HEK293 (cell line): ENCODE measurements around the gene BCKDHA.

Source experiments
- CTCF ChIA-PET: fragments of 350-600 bp; formaldehyde crosslinking; extraction: SDS; loops from one replicate; lab custom pipeline; 2021; ENCODE audit warnings: antibody characterized with exemption; lab: Yijun Ruan, JAX
- POLR2A ChIA-PET: fragments of 300-600 bp; formaldehyde crosslinking; extraction: SDS; loops from one replicate; lab custom pipeline; 2020; ENCODE audit warnings: antibody characterized with exemption, inconsistent platforms; lab: Yijun Ruan, JAX
- H3K27ac ChIP-seq: fragments of 200-500 bp; sonication (Bioruptor generic); 2 replicates; pipeline ENCODE4 v1.5.1; 2014; ENCODE audit warnings: low read depth, low read length, control low read depth, inconsistent platforms; ENCODE audit errors: extremely low read depth
- H3K36me3 ChIP-seq, 2 experiments: fragments of 200-500 bp in 1 of 2; sonication (Bioruptor generic) in 1 of 2; 1 replicate in 1 of 2; 2 replicates in 1 of 2; pipeline ENCODE4 v1.5.1; 2014 to 2017; ENCODE audit warnings: inconsistent platforms in 2 of 2, low read length in 2 of 2; ENCODE audit not compliant: control insufficient read depth in 2 of 2, insufficient read depth in 1 of 2
- H3K4me1 ChIP-seq: fragments of 200-500 bp; sonication (Bioruptor generic); 2 replicates; pipeline ENCODE4 v1.5.1; 2014; ENCODE audit warnings: mild to moderate bottlenecking, low read length, inconsistent platforms; ENCODE audit not compliant: control insufficient read depth, insufficient read depth
- H3K4me3 ChIP-seq: 2 replicates; pipeline ENCODE4 v1.5.1; 2011; ENCODE audit warnings: low read depth, mild to moderate bottlenecking, control low read depth, low read length, moderate library complexity
- H3K9me3 ChIP-seq: fragments of 200-500 bp; sonication (Bioruptor generic); 2 replicates; pipeline ENCODE4 v1.5.1; 2014; ENCODE audit warnings: low read depth, low read length, inconsistent platforms; ENCODE audit not compliant: control insufficient read depth, insufficient read depth
- IKZF3 ChIP-seq: fragments of 450-650 bp; IDR thresholded peaks from 2 replicates; pipeline ENCODE4 v1.5.0; 2018; ENCODE audit warnings: missing biosample characterization, mild to moderate bottlenecking, missing genetic modification characterization, moderate library complexity
- KLF10 ChIP-seq: fragments of 450-650 bp; IDR thresholded peaks from 2 replicates; pipeline ENCODE4 v1.5.1; 2018; ENCODE audit warnings: missing biosample characterization, mild to moderate bottlenecking, missing genetic modification characterization
- KLF16 ChIP-seq: fragments of 450-650 bp; formaldehyde crosslinking; IDR thresholded peaks from 2 replicates; pipeline ENCODE4 v1.5.1; 2017; ENCODE audit warnings: missing biosample characterization, missing genetic modification characterization
- KLF7 ChIP-seq: fragments of 450-650 bp; formaldehyde crosslinking; IDR thresholded peaks from 2 replicates; pipeline ENCODE4 v1.5.1; 2016; ENCODE audit warnings: missing biosample characterization, missing genetic modification characterization, borderline replicate concordance
- MZF1 ChIP-seq: fragments of 450-650 bp; formaldehyde crosslinking; IDR thresholded peaks from 2 replicates; pipeline ENCODE4 v1.5.1; 2017; ENCODE audit warnings: missing biosample characterization, missing genetic modification characterization, borderline replicate concordance
- OVOL3 ChIP-seq: fragments of 450-650 bp; formaldehyde crosslinking; IDR thresholded peaks from 2 replicates; pipeline ENCODE4 v1.5.1; 2016; ENCODE audit warnings: missing biosample characterization, missing genetic modification characterization
- ZBTB48 ChIP-seq: fragments of 450-650 bp; formaldehyde crosslinking; IDR thresholded peaks from 2 replicates; pipeline ENCODE4 v1.5.1; 2016; ENCODE audit warnings: missing biosample characterization, missing genetic modification characterization
- ZFHX2 ChIP-seq: fragments of 450-650 bp; formaldehyde crosslinking; conservative IDR thresholded peaks from 2 replicates; pipeline ENCODE4 v1.5.1; 2016; ENCODE audit warnings: missing biosample characterization, missing genetic modification characterization
- ZNF132 ChIP-seq: fragments of 450-650 bp; formaldehyde crosslinking; IDR thresholded peaks from 2 replicates; pipeline ENCODE4 v1.5.1; 2017; ENCODE audit warnings: missing biosample characterization, missing genetic modification characterization, borderline replicate concordance
- ZNF133 ChIP-seq: fragments of 450-650 bp; formaldehyde crosslinking; IDR thresholded peaks from 2 replicates; pipeline ENCODE4 v1.5.1; 2016; ENCODE audit warnings: missing biosample characterization, missing genetic modification characterization
- ZNF24 ChIP-seq: fragments of 450-650 bp; formaldehyde crosslinking; IDR thresholded peaks from 2 replicates; pipeline ENCODE4 v1.5.1; 2016; ENCODE audit warnings: missing biosample characterization, missing genetic modification characterization
- ZNF248 ChIP-seq: fragments of 450-650 bp; formaldehyde crosslinking; IDR thresholded peaks from 2 replicates; pipeline ENCODE4 v1.5.1; 2017; ENCODE audit warnings: missing biosample characterization, missing genetic modification characterization
- ZNF324 ChIP-seq: fragments of 450-650 bp; formaldehyde crosslinking; IDR thresholded peaks from 2 replicates; pipeline ENCODE4 v1.5.1; 2016; ENCODE audit warnings: missing biosample characterization, missing genetic modification characterization
- ZNF354C ChIP-seq: fragments of 450-650 bp; formaldehyde crosslinking; IDR thresholded peaks from 2 replicates; pipeline ENCODE4 v1.5.1; 2016; ENCODE audit warnings: missing biosample characterization, missing genetic modification characterization, low read depth, borderline replicate concordance
- ZNF433 ChIP-seq: fragments of 450-650 bp; formaldehyde crosslinking; IDR thresholded peaks from 2 replicates; pipeline ENCODE4 v1.5.1; 2016; ENCODE audit warnings: missing biosample characterization, missing genetic modification characterization, low read depth
- ZNF529 ChIP-seq: fragments of 450-650 bp; formaldehyde crosslinking; IDR thresholded peaks from 2 replicates; pipeline ENCODE4 v1.5.1; 2017; ENCODE audit warnings: missing genetic modification characterization, missing biosample characterization; ENCODE audit not compliant: insufficient replicate concordance
- ZNF600 ChIP-seq: fragments of 450-650 bp; formaldehyde crosslinking; IDR thresholded peaks from 2 replicates; pipeline ENCODE4 v1.5.1; 2016; ENCODE audit warnings: missing biosample characterization, missing genetic modification characterization
- ZNF624 ChIP-seq: fragments of 450-650 bp; formaldehyde crosslinking; IDR thresholded peaks from 2 replicates; pipeline ENCODE4 v1.5.1; 2017; ENCODE audit warnings: missing biosample characterization, missing genetic modification characterization
- ZNF843 ChIP-seq: fragments of 450-650 bp; formaldehyde crosslinking; IDR thresholded peaks from 2 replicates; pipeline ENCODE4 v1.5.1; 2016; ENCODE audit warnings: missing biosample characterization, missing genetic modification characterization
- ZSCAN23 ChIP-seq: fragments of 450-650 bp; formaldehyde crosslinking; IDR thresholded peaks from 2 replicates; pipeline ENCODE4 v1.5.1; 2016; ENCODE audit warnings: missing biosample characterization, missing genetic modification characterization
- TF ChIP-seq, protein P1 (sequence below): fragments of 450-650 bp; formaldehyde crosslinking; IDR thresholded peaks from 2 replicates; pipeline ENCODE4 v1.5.1; 2016; ENCODE audit warnings: missing biosample characterization, missing genetic modification characterization
- TF ChIP-seq, protein P2 (sequence below): fragments of 450-650 bp; formaldehyde crosslinking; IDR thresholded peaks from 2 replicates; pipeline ENCODE4 v1.5.1; 2016; ENCODE audit warnings: missing biosample characterization, missing genetic modification characterization
- TF ChIP-seq, protein P3 (sequence below): fragments of 450-650 bp; formaldehyde crosslinking; IDR thresholded peaks from 2 replicates; pipeline ENCODE4 v1.5.1; 2017; ENCODE audit warnings: missing biosample characterization, missing genetic modification characterization
- TF ChIP-seq, protein P4 (sequence below): fragments of 450-650 bp; formaldehyde crosslinking; IDR thresholded peaks from 2 replicates; pipeline ENCODE4 v1.5.1; 2016; ENCODE audit warnings: missing biosample characterization, missing genetic modification characterization, borderline replicate concordance
- TF ChIP-seq, protein P5 (sequence below): fragments of 450-650 bp; formaldehyde crosslinking; IDR thresholded peaks from 2 replicates; pipeline ENCODE4 v1.5.1; 2017; ENCODE audit warnings: missing biosample characterization, missing genetic modification characterization
- TF ChIP-seq, protein P6 (sequence below): fragments of 450-650 bp; formaldehyde crosslinking; IDR thresholded peaks from 2 replicates; pipeline ENCODE4; 2016; ENCODE audit warnings: missing biosample characterization, missing genetic modification characterization
- TF ChIP-seq, protein P7 (sequence below): fragments of 450-650 bp; formaldehyde crosslinking; IDR thresholded peaks from 2 replicates; pipeline ENCODE4 v1.5.1; 2016; ENCODE audit warnings: missing biosample characterization, missing genetic modification characterization

Gene BCKDHA

DNA sequence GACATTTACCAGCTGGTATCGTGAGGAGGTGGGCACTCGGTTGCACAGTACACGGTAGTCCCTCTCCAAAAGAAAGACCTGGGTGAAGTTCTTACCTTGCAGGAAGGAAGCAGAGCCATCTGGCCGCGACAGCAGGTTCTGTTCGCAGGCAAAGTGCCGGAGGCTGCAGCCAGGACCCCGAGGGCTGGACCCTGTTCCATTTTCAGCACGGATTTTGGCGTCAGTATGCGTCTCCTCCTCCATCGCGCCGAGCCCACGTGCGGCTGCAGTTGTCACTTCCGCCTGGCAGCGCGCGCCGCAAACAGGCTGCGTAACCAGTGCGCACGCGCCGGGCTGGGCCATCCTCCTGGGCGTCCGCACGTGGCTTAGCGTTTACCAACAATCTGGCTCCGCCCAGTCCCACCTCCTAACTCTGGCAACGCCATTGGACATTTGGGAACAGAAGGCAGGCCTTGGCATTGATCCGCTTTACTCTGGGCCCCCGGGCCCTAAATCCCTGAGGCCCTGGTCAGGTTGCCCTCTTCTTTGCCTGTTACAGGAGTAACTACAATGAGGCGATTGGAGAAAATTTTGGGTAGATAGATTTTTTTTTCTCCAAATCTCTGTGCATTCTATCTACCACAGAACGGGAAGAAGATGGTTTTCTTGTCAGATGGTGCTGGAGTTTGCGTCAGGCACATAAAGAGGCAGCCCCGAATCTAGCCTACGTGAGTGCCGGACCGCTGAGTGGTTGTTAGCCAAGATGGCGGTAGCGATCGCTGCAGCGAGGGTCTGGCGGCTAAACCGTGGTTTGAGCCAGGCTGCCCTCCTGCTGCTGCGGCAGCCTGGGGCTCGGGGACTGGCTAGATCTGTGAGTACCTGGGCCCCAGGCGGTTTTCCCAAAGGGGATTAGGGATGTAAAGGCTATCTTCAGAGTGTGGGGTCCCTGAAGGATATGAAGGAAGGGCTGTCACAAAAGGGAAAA is at the start of gene BCKDHA, which contains the start of gene EXOSC5:
Gene BCKDHA (plus strand): TSS at position 733 of the 964 bp plus-strand sequence. CDS start 10 bp downstream, at position 743.
Gene EXOSC5 (minus strand): TSS at position 274 of the 964 bp plus-strand sequence. CDS start 31 bp downstream, at position 243.
- ChIA-PET CTCF (interaction anchor here (0.8 to 1.6 kb wide), 3 partner anchors 11 to 245 kb away, joined by 3 to 9 read pairs (median 5); no protein-coding TSS in a partner anchor), POLR2A (interaction anchor here (1.9 kb wide), 1 partner anchor 34 kb away, joined by 8 read pairs; the partner anchor contains the start of gene B9D2)
- H3K9me3 ChIP-seq: no peaks in the 10 kb centered on the region
- peak within 1 kb of the TSS; percentile 91 for H3K27ac ChIP-seq
- H3K4me3 ChIP-seq: peak within 1 kb of the TSS; percentile 79
- H3K4me1 ChIP-seq: peaks cover 11% of the 10 kb centered on the region; the same call in 1 of the 2 replicates
- peaks cover 0 to 9% of the 10 kb centered on the region in 2 experiments; a peak in 1 of 3 replicates for H3K36me3 ChIP-seq
- TF ChIP-seq, protein P1, sequence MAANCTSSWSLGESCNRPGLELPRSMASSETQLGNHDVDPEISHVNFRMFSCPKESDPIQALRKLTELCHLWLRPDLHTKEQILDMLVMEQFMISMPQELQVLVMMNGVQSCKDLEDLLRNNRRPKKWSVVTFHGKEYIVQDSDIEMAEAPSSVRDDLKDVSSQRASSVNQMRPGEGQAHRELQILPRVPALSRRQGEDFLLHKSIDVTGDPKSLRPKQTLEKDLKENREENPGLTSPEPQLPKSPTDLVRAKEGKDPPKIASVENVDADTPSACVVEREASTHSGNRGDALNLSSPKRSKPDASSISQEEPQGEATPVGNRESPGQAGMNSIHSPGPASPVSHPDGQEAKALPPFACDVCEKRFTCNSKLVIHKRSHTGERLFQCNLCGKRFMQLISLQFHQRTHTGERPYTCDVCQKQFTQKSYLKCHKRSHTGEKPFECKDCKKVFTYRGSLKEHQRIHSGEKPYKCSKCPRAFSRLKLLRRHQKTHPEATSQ: no peak
- no peak for TF ChIP-seq ZSCAN23 (tag by site-specific recombination)
- no peak for TF ChIP-seq ZNF132 (tag by site-specific recombination)
- peak; percentile 66; the same call in 1 of the 2 replicates for TF ChIP-seq OVOL3 (tag by site-specific recombination)
- peak; percentile 53 for TF ChIP-seq ZFHX2 (tag by site-specific recombination)
- no peak for TF ChIP-seq KLF7
- TF ChIP-seq ZNF24 (tag by site-specific recombination): peak; percentile 96
- 0 out of 2 replicates have a peak, but pooled peaks have one; percentile 35 for TF ChIP-seq ZNF600 (tag by site-specific recombination)
- no peak for TF ChIP-seq ZNF133 (tag by site-specific recombination)
- TF ChIP-seq, protein P2, sequence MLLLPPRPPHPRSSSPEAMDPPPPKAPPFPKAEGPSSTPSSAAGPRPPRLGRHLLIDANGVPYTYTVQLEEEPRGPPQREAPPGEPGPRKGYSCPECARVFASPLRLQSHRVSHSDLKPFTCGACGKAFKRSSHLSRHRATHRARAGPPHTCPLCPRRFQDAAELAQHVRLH (tag by site-specific recombination): peak; percentile 17; the same call in 1 of the 2 replicates
- peak; percentile 70; the same call in 1 of the 2 replicates for TF ChIP-seq IKZF3 (tag by site-specific recombination)
- peak; percentile 33 for TF ChIP-seq ZNF843 (tag by site-specific recombination)
- TF ChIP-seq, protein P3, sequence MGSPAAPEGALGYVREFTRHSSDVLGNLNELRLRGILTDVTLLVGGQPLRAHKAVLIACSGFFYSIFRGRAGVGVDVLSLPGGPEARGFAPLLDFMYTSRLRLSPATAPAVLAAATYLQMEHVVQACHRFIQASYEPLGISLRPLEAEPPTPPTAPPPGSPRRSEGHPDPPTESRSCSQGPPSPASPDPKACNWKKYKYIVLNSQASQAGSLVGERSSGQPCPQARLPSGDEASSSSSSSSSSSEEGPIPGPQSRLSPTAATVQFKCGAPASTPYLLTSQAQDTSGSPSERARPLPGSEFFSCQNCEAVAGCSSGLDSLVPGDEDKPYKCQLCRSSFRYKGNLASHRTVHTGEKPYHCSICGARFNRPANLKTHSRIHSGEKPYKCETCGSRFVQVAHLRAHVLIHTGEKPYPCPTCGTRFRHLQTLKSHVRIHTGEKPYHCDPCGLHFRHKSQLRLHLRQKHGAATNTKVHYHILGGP (tag by site-specific recombination): no peak
- no peak for TF ChIP-seq ZNF624 (tag by site-specific recombination)
- peak; percentile 68 for TF ChIP-seq ZBTB48 (tag by site-specific recombination)
- no peak for TF ChIP-seq ZNF433 (tag by site-specific recombination)
- TF ChIP-seq ZNF354C (tag by site-specific recombination): no peak
- TF ChIP-seq ZNF248 (tag by site-specific recombination): no peak
- no peak; the same call in none of the 2 replicates for TF ChIP-seq KLF16 (tag by site-specific recombination)
- no peak for TF ChIP-seq ZNF529 (tag by site-specific recombination)
- TF ChIP-seq, protein P4, sequence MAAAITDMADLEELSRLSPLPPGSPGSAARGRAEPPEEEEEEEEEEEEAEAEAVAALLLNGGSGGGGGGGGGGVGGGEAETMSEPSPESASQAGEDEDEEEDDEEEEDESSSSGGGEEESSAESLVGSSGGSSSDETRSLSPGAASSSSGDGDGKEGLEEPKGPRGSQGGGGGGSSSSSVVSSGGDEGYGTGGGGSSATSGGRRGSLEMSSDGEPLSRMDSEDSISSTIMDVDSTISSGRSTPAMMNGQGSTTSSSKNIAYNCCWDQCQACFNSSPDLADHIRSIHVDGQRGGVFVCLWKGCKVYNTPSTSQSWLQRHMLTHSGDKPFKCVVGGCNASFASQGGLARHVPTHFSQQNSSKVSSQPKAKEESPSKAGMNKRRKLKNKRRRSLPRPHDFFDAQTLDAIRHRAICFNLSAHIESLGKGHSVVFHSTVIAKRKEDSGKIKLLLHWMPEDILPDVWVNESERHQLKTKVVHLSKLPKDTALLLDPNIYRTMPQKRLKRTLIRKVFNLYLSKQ: no peak
- peak; percentile 82; the same call in 1 of the 2 replicates for TF ChIP-seq ZNF324 (tag by site-specific recombination)
- TF ChIP-seq, protein P5, sequence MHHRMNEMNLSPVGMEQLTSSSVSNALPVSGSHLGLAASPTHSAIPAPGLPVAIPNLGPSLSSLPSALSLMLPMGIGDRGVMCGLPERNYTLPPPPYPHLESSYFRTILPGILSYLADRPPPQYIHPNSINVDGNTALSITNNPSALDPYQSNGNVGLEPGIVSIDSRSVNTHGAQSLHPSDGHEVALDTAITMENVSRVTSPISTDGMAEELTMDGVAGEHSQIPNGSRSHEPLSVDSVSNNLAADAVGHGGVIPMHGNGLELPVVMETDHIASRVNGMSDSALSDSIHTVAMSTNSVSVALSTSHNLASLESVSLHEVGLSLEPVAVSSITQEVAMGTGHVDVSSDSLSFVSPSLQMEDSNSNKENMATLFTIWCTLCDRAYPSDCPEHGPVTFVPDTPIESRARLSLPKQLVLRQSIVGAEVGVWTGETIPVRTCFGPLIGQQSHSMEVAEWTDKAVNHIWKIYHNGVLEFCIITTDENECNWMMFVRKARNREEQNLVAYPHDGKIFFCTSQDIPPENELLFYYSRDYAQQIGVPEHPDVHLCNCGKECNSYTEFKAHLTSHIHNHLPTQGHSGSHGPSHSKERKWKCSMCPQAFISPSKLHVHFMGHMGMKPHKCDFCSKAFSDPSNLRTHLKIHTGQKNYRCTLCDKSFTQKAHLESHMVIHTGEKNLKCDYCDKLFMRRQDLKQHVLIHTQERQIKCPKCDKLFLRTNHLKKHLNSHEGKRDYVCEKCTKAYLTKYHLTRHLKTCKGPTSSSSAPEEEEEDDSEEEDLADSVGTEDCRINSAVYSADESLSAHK: peak; percentile 55
- TF ChIP-seq MZF1 (tag by site-specific recombination): no peak
- TF ChIP-seq, protein P6, sequence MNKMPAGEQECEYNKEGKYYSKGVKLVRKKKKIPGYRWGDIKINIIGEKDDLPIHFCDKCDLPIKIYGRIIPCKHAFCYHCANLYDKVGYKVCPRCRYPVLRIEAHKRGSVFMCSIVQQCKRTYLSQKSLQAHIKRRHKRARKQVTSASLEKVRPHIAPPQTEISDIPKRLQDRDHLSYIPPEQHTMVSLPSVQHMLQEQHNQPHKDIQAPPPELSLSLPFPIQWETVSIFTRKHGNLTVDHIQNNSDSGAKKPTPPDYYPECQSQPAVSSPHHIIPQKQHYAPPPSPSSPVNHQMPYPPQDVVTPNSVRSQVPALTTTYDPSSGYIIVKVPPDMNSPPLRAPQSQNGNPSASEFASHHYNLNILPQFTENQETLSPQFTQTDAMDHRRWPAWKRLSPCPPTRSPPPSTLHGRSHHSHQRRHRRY: no peak
- TF ChIP-seq KLF10 (tag by site-specific recombination): peak; percentile 98
- TF ChIP-seq, protein P7, sequence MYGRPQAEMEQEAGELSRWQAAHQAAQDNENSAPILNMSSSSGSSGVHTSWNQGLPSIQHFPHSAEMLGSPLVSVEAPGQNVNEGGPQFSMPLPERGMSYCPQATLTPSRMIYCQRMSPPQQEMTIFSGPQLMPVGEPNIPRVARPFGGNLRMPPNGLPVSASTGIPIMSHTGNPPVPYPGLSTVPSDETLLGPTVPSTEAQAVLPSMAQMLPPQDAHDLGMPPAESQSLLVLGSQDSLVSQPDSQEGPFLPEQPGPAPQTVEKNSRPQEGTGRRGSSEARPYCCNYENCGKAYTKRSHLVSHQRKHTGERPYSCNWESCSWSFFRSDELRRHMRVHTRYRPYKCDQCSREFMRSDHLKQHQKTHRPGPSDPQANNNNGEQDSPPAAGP (tag by site-specific recombination): peak; percentile 42; the same call in 1 of the 2 replicates
